ENCODE results near the gene CNDP2.

- no peak for TF ChIP-seq POLR2AphosphoS5 (IDR thresholded peaks at IDR 0.05; ENCODE audit: borderline replicate concordance, low read depth, low read length)
- TF ChIP-seq EZH2 (IDR thresholded peaks at IDR 0.05) = no peak
- no peak for TF ChIP-seq FOXP2 (optimal IDR thresholded peaks at IDR 0.05; ENCODE audit: control extremely low read depth, extremely low read length, insufficient read depth)
These were observed 43.1 kb upstream of the CNDP2 start for GRCh38 chr18:74453016-74453566.

All from SK-N-MC (cell line).